Osteocyte (in vitro differentiated cells): Measurements from ENCODE around the gene NKX2-3. TPM values are rescaled to one million over a fixed set of nuclear protein-coding genes. Genes with fewer than 3 reads are reported as not detected.

Experiments
- DNase-seq: peaks from one replicate; pipeline ENCODE4 v3.0.0; 2021; ENCODE audit warnings: mixed read lengths; ENCODE audit not compliant: unreplicated experiment; ENCODE audit errors: extremely low spot score
- H3K27ac Mint-ChIP-seq: one replicate; pipeline ENCODE4 v1.8.0; 2021; ENCODE audit warnings: mild to moderate bottlenecking, mixed read lengths; ENCODE audit not compliant: unreplicated experiment
- H3K27me3 Mint-ChIP-seq: one replicate; pipeline ENCODE4 v1.8.0; 2021; ENCODE audit warnings: mixed read lengths; ENCODE audit not compliant: unreplicated experiment
- H3K36me3 Mint-ChIP-seq: one replicate; pipeline ENCODE4 v1.8.0; 2021; ENCODE audit warnings: mixed read lengths; ENCODE audit not compliant: unreplicated experiment
- H3K4me1 Mint-ChIP-seq: one replicate; pipeline ENCODE4 v1.8.0; 2021; ENCODE audit warnings: mixed read lengths; ENCODE audit not compliant: unreplicated experiment
- H3K4me3 Mint-ChIP-seq: one replicate; pipeline ENCODE4 v1.8.0; 2021; ENCODE audit warnings: mild to moderate bottlenecking, moderate library complexity, mixed read lengths; ENCODE audit not compliant: unreplicated experiment
- H3K9me3 Mint-ChIP-seq: one replicate; pipeline ENCODE4 v1.8.0; 2021; ENCODE audit warnings: mixed read lengths; ENCODE audit not compliant: unreplicated experiment
- total RNA-seq: library from RNA; stranded (reverse); gene quantifications from 2 replicates; pipeline ENCODE4 v1.2.1, GENCODE V29; 2021
- TF ChIP-seq, protein P1 (sequence below): fragments of 200-600 bp; sonication (generic); IDR thresholded peaks from 2 replicates; pipeline ENCODE4 v1.5.0; 2021; ENCODE audit warnings: antibody characterized with exemption, mild to moderate bottlenecking, moderate library complexity

The NKX2-3 gene
- total RNA-seq, 1 donor from 2014 or later = not detected

DNA sequence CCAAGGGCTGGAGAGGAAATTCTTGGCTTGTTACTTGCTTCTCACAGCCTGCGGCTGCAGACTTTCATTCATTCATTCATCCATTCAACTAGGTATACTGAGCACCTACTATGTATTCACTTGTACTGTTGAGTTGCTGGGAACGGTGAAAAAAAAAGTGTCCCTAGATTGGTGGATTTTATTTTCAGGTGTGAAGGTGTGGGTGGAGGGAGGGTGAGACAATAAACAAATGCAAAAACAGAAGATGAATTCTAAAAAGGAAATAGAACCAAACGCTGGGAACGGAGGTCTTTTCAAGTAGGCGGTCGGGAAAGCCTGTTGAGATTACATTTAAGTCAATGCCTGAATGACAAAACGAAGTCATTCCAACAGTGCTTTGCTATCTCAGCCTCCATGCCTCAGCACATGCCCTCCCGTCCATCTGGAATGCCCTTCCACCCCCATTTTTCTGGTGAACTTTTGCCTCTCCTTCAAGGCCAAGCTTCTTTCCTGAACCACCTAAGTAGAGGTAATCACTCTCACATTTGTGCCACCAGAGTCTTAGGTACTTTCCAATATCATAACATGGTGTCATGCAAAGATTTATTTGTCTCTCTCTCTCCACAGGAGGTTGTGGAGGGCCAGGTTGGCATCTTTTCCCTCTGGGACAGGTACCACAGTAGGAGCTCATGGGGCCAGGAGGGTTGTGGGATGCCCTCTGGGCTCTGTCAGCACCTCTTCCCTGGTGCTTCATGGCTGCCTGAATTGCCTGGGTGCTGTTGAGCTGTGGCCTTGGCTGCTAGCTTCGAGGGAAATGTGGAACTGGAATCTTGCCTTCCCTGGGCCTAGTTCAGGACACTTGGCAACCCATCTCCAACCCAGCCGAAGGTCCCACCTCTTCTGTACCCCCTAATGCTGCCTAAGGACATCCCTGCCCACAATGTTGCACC, 5.5 kb downstream of the NKX2-3 start:
- peaks cover 30% of the 10 kb centered on the region for H3K4me1 Mint-ChIP-seq
- H3K36me3 Mint-ChIP-seq = peaks cover 2% of the 10 kb centered on the region
- no peak overlapping the region for H3K27ac Mint-ChIP-seq
- DNase-seq = no peak
- H3K27me3 Mint-ChIP-seq = peaks cover 82% of the 10 kb centered on the region
- peak overlapping the region; percentile 30 for H3K4me3 Mint-ChIP-seq
- TF ChIP-seq, protein P1, sequence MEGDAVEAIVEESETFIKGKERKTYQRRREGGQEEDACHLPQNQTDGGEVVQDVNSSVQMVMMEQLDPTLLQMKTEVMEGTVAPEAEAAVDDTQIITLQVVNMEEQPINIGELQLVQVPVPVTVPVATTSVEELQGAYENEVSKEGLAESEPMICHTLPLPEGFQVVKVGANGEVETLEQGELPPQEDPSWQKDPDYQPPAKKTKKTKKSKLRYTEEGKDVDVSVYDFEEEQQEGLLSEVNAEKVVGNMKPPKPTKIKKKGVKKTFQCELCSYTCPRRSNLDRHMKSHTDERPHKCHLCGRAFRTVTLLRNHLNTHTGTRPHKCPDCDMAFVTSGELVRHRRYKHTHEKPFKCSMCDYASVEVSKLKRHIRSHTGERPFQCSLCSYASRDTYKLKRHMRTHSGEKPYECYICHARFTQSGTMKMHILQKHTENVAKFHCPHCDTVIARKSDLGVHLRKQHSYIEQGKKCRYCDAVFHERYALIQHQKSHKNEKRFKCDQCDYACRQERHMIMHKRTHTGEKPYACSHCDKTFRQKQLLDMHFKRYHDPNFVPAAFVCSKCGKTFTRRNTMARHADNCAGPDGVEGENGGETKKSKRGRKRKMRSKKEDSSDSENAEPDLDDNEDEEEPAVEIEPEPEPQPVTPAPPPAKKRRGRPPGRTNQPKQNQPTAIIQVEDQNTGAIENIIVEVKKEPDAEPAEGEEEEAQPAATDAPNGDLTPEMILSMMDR = no peak
- H3K9me3 Mint-ChIP-seq = no peaks in the 10 kb centered on the region

DNA sequence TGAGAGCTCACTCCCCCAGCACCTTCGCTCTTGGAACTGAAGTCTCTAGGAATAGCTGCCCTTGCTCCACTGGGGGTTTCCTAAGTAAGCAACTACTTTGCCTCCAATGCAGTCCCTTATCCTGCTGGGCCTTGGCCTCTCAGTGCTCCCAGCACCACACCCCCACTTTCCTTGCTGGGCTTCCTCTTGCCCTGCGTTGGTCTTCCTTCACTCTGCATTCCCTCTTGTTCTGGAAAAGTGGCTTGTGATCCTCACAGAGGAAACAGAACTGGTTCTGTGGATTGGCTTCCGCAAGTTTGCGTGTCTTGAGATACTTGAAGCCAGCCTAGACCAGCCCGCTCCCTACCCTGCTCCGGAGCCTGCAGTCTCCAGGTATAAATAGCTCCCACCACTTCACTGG, 6.4 kb downstream of the NKX2-3 start:
- peaks cover 2% of the 10 kb centered on the region for H3K36me3 Mint-ChIP-seq
- TF ChIP-seq, protein P1 = no peak
- no peak for DNase-seq
- H3K4me3 Mint-ChIP-seq = no peak overlapping the region
- no peak overlapping the region for H3K27ac Mint-ChIP-seq
- H3K9me3 Mint-ChIP-seq = no peaks in the 10 kb centered on the region
- peaks cover 82% of the 10 kb centered on the region for H3K27me3 Mint-ChIP-seq
- H3K4me1 Mint-ChIP-seq = peaks cover 29% of the 10 kb centered on the region

DNA sequence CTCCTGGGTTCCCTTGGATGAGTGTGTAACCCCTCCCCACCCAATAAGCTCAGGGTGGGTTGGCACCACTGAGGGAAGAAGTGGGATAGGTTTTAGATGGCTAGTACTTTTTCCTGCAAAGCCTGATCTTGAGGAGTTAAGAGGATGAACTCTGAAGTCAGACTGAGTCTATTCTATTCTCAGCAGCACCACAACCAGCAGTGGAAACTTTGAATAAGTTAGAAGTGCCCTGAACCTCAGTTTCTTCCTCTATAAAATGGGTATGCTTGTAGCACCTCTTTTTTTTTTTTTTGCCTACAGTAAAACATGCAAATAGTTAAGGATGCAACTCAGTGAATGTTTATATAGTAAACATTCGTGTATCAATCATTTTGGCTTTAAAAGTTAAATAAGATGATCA, 7.1 kb downstream of the NKX2-3 start:
- TF ChIP-seq, protein P1 = no peak
- H3K9me3 Mint-ChIP-seq = no peaks in the 10 kb centered on the region
- peaks cover 22% of the 10 kb centered on the region for H3K4me1 Mint-ChIP-seq
- H3K4me3 Mint-ChIP-seq = no peak overlapping the region
- no peaks in the 10 kb centered on the region for H3K36me3 Mint-ChIP-seq
- no peak overlapping the region for H3K27ac Mint-ChIP-seq
- no peak for DNase-seq
- H3K27me3 Mint-ChIP-seq = peaks cover 82% of the 10 kb centered on the region

GRCh38 chr10:99540306-99540656, 7.5 kb downstream of the NKX2-3 start:
- H3K27ac Mint-ChIP-seq = no peak overlapping the region
- TF ChIP-seq, protein P1 = no peak
- peaks cover 20% of the 10 kb centered on the region for H3K4me1 Mint-ChIP-seq
- H3K9me3 Mint-ChIP-seq = no peaks in the 10 kb centered on the region
- no peak overlapping the region for H3K4me3 Mint-ChIP-seq
- H3K36me3 Mint-ChIP-seq = no peaks in the 10 kb centered on the region
- no peak for DNase-seq
- H3K27me3 Mint-ChIP-seq = peaks cover 85% of the 10 kb centered on the region

- no peaks in the 10 kb centered on the region for H3K36me3 Mint-ChIP-seq
- TF ChIP-seq, protein P1 = no peak
- H3K4me1 Mint-ChIP-seq = peaks cover 16% of the 10 kb centered on the region
- H3K9me3 Mint-ChIP-seq = no peaks in the 10 kb centered on the region
- H3K4me3 Mint-ChIP-seq = no peak overlapping the region
- peaks cover 87% of the 10 kb centered on the region for H3K27me3 Mint-ChIP-seq
- H3K27ac Mint-ChIP-seq = no peak overlapping the region
- peak; percentile 84 for DNase-seq
Measured at GRCh38 chr10:99540657-99541531, 8.2 kb downstream of the NKX2-3 start.
